Smooth muscle cell of the brain vasculature (primary cell): ENCODE data around the gene PRPF6.

Experiments used
- DNase-seq: peaks from one replicate; pipeline ENCODE4 v3.0.0-alpha.2; 2012; ENCODE audit warnings: low read depth, low spot score

Gene PRPF6

GRCh38 chr20:64077541-64077875 is 96.6 kb downstream of the PRPF6 start:
- no peak for DNase-seq

- no peak for DNase-seq
These were observed 97.1 kb downstream of the PRPF6 start for GRCh38 chr20:64077876-64078551.

- no peak for DNase-seq
These were observed 98.0 kb downstream of the PRPF6 start for GRCh38 chr20:64078934-64079272.

- no peak for DNase-seq
These were observed 98.5 kb downstream of the PRPF6 start, which contains the start of gene RGS19 for GRCh38 chr20:64079273-64080012. Gene RGS19 (minus strand): TSS chr20:64079518. CDS start chr20:64076886, 2,632 bp downstream.

- DNase-seq: no peak
These were observed 99.3 kb downstream of the PRPF6 start, which contains the start of gene OPRL1 for GRCh38 chr20:64080013-64080812. Gene OPRL1 (plus strand): TSS chr20:64080082. CDS start chr20:64092721, 12,639 bp downstream.

GRCh38 chr20:64080813-64081623 is 100.1 kb downstream of the PRPF6 start:
- DNase-seq: no peak

GRCh38 chr20:64081624-64081964 is 100.7 kb downstream of the PRPF6 start:
- DNase-seq: no peak

GRCh38 chr20:64082126-64082731 is 101.3 kb downstream of the PRPF6 start:
- no peak for DNase-seq
